Endometrial microvascular endothelial cells (primary cell): ENCODE results near the gene FOXP3. TPM values are rescaled to one million over a fixed set of nuclear protein-coding genes. Genes with fewer than 3 reads are reported as not detected.

Experiments used
- in situ Hi-C: cut with HindIII; loops from 2 replicates; pipeline ENCODE4 v1.10.0; 2017; ENCODE audit warnings: low sequenced_read_pairs, low pct_unique_long_range_greater_than_20kb; ENCODE audit errors: inconsistent ontology term
- total RNA-seq: library from RNA; depleted of rRNA; stranded (reverse); fragments of >200 nt; gene quantifications from one replicate; pipeline ENCODE4 v1.2.3, GENCODE V29; 2015; ENCODE audit errors: inconsistent ontology term

FOXP3 gene
- total RNA-seq, 1 donor from 2014 or later: 0.28 TPM

DNA sequence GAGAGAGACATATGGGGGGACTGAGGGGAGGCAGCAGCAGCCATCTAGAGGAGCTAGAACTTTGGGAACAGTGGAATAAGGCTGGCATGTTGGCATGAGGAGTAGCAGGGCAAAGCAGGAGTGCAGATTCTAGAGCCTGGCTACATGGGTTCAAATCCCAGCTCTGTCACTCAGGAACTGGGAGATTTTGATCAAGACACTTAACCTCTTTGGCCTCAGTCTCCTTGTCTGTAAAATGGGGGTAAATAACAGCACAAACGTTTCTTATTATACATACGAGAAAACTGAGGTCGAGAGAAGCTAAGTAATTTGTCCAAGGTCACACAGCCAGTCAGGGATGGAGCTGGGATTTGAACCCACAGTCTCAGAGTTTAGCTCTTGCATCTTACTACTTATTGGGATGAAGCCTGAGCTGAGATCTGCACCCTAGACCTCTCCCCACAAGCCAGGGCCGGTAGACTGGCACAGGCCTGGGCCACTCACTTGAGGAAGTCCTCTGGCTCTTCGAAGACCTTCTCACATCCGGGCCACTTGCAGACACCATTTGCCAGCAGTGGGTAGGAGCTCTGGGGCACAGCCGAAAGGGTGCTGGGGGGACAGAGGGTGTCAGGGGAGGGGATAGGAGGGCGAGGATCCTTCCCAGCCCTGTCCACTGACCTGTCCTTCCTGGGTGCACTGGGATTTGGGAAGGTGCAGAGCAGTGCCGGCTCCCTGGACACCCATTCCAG lies 8.1 kb downstream of the FOXP3 start:
- in situ Hi-C loops: no loop called here

DNA sequence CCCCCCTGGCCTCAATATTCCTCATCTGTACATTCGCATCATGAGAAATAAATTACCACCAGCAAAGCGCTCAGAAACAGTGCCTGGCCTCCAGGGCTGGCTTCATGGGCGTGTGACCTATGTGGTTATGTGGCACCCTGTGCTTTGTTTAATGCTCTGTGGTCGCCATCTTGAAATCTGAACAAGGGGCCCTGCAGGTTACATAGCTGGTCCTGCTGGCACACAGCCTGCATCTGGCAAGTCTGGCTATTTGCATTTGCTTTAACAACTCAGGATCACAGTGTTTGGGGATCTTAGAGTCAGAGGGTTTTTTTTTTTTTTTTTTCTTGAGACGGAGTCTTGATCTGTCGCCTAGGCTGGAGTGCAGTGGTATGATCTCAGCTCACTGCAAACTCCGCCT lies 9.9 kb downstream of the FOXP3 start:
- in situ Hi-C loops: no loop called here

DNA sequence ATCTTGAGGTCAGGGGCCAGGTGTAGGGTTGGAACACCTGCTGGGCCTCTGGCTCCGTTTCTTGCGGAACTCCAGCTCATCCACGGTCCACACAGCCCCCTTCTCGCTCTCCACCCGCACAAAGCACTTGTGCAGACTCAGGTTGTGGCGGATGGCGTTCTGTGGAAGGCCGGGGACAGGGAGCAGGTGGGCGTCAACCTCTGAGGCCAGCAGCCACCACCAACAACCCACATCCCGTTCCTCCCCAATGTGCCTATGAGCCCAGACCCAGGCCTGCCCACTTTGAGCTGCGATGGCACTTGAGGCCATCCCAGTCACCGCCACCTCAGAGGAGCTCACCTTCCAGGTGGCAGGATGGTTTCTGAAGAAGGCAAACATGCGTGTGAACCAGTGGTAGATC lies 13.2 kb downstream of the FOXP3 start:
- in situ Hi-C loops: no loop called here

DNA sequence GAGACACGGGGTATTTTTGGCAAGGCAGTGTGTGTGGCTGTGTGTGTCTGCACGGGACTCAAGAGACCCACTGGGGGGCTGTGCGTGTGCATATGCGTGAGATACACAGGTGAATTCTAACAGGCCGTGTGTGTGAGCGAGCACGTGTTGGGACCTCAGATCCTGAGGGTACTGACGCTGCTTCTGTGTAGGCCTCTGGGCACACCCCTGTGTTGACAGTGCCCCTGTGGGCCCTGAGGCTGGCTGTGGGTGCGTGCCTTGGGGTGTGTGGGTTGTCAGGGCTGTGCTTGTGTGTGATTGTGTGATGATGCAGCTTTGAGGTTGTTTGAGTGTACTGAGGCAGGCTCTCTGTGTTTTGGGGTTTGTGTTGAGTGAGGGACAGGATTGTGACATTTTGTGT lies 13.9 kb downstream of the FOXP3 start:
- in situ Hi-C loops: no loop called here

DNA sequence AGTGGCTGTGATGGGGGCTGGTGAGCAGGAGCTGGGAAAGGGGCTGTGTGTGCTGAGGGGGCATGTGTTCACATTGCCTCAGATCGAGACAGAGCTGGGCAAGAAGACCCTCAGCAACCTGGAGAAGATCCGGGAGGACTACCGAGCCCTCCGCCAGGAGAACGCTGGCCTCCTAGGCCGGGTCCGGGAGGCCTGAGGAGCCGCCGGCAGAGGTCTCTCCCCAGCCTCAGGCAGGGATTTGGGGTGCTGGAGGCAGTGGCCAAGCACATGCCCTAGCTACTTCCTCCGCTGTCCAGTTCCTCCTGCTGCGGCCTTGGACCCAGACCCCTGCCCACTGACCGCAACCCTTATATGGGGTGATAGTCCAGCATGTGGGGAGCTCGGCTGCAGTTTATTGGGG lies 14.4 kb downstream of the FOXP3 start:
- in situ Hi-C loops: no loop called here

DNA sequence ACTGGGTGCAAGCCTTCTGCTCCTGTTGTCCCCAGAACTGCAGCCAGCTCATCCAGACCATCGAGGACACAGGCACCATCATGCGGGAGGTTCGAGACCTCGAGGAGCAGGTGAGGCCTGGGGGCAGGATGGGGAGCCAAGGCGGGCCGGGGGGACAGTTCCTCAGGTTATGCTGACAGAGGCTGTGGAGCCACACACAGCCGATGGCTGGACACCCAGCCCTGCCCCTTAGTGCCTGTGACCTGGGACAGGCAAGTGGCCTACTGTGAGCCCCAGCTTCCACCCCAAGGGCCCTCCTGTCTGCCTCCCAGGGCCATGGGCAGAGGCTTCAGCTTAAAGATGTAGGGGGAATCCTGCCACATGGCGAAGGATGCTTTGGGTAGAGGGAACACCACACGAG lies 14.9 kb downstream of the FOXP3 start:
- in situ Hi-C loops: no loop called here

DNA sequence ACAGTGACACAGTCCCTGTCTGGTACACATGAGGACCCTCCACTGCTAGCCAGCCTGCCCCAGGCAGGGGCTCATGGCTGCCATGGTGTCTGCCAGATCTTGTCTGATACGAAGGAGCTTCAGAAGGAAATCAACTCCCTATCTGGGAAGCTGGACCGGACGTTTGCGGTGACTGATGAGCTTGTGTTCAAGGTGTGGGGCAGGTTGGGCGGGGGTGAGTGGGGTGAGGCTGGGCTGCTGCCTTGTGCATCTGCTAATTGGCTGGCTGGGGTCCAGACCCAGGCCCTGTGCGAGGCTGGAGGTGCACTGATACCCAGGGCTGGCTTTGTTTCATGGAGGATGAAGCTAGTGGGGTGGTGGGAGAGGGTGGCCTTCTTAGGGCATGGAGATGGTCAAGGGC lies 15.4 kb downstream of the FOXP3 start:
- in situ Hi-C loops: no loop called here

DNA sequence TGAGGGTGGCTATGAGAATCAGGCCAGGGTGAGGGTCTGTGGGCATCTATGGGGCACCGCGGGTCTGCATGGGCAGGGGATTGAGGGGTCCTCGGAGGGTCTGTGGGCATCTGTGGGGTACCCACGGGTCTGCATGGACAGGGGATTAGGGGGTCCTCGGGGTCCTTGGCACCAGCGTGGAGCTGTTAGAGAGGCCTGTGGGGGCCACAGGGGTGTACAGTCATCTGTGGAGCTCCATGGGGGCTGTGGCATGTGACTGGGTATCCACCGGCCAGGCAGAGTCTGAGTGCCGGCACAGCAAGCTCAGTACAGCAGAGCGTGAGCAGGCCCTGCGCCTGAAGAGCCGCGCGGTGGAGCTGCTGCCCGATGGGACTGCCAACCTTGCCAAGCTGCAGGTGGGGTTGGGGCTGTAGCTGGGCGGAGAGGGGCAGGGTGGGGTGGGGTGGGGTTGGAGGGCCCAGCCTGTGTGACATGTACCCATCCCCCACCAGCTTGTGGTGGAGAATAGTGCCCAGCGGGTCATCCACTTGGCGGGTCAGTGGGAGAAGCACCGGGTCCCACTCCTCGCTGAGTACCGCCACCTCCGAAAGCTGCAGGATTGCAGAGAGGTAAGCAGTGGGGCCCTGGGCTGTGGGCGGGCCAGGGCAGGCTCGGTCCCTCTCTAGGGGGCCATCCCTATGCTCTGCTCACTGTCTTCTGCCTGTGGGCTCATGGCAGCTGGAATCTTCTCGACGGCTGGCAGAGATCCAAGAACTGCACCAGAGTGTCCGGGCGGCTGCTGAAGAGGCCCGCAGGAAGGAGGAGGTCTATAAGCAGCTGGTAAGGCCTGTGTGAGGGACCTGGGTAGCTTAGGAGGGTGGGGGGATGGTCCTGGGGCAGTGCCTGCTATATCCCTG lies 16.3 kb downstream of the FOXP3 start:
- in situ Hi-C loops: no loop called here

DNA sequence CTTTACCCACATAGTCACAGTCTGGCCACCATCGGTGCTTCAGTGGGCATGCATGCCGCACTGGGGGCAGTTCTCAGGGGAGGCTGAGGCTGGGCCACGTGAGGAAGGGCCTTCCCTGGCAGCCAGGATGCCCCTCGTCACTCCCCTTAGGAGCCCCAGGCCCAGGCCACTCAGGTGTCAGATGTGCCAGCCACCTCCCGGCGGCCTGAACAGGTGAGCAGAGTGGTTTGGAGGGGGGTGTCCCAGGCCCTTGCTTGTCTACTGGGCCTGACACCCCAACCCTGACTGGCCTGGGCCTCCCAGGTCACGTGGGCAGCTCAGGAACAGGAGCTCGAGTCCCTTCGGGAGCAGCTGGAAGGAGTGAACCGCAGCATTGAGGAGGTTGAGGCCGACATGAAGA lies 17.2 kb downstream of the FOXP3 start:
- in situ Hi-C loops: no loop called here

DNA sequence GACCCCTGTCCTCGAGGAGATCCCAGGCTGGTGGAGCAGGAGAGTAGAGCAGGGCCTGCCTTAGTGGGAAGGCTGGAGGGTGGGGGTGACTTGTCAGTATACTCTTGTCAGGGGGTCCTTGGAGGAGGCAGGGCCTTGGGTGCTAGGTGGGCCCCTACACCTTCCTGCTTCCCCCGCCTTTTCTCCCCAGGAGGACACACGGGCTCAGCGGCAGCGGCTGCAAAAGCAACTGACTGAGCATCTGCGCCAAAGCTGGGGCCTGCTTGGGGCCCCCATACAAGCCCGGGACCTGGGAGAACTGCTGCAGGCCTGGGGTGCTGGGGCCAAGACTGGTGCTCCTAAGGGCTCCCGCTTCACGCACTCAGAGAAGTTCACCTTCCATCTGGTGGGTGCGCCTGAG lies 18.0 kb downstream of the FOXP3 start:
- in situ Hi-C loops: no loop called here

DNA sequence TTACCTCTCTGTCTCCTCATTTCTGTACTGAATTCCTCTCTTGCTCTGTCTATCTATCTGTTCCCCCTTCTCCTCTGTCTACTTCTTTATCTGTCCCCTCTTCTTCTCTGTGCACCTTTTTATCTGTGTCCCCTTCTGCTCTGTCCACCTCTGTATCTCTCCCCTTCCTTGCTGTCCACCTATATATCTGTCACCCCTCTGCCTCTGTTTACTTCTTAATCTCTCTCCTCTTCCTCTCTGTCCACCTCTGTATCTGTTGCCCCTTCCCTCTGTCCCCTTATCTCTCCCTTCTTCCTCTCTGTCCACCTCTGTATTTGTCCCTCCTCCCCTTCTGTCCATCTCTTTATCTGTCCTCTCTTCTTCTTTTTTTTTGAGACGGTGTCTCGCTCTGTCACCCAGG lies 20.3 kb downstream of the FOXP3 start:
- in situ Hi-C loops: no loop called here

DNA sequence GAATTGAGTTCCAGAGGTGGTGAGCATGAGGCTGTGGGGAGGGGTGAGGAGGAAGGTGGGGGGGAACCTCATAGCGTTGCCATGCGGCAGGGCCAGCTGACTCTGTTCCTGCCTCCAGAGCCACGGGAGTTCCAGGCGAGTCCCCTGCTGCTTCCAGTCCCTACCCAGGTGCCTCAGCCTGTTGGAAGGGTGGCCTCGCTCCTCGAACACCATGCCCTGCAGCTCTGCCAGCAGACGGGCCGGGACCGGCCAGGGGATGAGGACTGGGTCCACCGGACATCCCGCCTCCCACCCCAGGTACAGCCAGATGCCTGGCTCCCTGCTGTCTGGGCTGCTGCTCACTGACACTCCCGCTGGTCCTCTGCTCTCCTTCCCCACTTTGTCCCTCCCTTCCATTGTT lies 21.3 kb downstream of the FOXP3 start:
- in situ Hi-C loops: no loop called here

DNA sequence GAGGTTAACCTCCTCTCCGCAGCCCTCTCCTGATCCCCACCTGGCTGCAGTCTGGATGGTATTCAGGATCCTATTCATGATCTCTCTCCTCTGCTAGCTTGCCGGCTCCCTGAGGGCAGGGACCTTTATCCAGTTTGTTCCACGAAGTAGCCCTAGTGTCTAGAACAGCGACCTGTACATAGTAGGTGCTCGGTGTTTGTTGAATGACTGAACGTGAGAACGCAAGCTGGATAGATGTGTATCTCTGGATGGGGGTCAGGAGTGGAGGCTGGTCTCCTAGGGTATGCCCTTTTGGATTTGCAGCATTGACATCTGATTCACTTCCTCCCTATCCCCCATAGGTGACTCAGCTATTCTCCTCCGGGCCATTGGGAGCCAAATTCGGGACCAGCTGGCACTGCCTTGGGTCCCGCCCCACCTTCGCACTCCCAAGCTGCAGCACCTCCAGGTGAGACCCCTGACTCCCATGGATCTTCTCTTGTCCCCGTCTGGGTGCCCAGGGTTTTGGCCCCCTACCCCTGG lies 21.9 kb downstream of the FOXP3 start:
- in situ Hi-C loops: no loop called here

DNA sequence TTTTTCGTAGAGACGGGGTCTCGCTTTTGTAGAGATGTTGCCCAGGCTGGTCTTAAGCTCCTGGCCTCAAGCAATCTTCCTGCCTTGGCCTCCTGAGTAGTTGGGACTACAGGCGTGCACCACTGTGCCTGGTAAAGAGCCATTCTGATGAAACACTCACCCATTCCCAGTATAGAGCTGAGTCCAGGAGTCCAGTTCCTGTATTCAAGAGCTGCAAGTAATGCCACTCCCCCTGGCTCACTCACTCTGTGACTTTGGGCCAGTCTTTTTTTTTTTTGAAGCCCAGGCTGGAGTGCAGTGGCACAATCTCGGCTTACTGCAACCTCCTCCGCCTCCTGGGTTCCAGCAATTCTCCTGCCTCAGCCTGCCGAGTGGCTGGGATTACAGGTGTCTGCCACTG lies 25.8 kb downstream of the FOXP3 start:
- in situ Hi-C loops: no loop called here

DNA sequence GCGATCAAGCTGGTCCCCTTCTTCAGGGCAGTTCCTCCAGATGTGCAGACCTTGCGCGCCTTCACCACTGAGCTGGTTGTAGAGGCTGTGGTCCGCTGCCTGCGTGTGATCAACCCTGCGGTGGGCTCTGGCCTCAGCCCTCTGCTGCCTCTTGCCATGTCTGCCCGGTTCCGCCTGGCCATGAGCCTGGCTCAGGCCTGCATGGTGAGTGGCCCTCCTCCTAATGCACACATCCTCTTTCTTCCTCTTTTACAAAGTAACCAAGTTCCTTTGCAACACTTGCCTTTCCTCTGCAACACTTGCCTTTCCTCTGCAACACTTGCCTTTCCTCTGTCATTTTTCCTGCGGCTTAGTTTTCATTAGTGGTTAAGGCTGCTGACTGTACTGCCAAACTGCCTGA lies 27.4 kb downstream of the FOXP3 start:
- in situ Hi-C loops: no loop called here

DNA sequence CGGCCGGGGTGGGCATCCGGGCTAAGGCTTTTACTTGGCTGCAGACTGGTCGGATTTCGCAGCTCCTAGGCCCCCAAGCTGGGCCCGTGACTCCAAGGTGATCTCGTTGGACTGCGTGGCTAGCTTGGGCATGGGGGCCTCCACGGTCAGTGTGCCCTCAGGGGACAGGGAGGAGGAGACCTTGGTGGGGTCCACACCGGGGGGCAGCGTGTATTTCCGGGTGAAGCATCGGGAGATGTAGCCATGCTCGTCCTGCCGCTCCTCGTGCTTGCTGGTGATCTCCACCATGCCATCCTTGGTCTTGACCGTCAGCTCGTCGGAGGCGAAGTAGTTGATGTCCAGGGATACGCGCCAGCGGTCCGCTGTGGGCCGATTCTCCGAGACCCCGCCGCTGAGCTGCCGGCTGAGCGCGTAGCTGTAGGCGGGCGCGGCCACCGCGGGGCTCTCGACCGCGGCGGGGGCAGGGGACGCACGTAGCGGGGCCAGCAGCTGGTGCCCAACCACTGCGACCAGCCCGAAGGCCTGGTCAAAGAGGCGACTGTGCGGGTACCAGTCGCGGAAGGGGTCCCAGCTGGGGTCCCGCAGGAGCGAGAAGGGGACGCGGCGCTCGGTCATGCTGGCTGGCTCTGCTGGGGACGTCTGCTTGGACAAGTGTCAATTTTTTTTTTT lies 30.5 kb downstream of the FOXP3 start:
- in situ Hi-C loops: no loop called here

DNA sequence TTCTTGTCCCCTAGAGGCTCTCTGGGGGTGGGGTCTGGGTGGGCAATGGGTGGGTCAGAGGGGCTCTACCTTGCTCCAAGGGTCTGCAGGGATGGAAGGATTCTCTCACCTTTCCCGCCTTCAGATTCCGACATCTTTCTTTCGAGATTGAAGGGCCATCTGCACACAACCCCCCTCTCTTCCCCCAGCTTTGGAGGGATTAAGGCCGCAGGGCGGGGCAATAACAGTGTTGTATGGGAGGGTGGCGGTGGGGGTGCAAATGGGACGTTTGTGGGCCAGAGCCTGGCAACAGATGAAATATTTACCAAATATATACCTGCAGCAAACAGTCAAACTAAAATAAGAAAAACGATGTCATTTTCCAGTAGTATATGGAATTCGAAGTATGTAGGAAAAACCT lies 31.3 kb downstream of the FOXP3 start, which contains the start of gene CACNA1F:
Gene CACNA1F (minus strand): TSS at position 165 of the 400 bp plus-strand sequence. CDS start 31 bp downstream, at position 134.
- in situ Hi-C loops: no loop called here

DNA sequence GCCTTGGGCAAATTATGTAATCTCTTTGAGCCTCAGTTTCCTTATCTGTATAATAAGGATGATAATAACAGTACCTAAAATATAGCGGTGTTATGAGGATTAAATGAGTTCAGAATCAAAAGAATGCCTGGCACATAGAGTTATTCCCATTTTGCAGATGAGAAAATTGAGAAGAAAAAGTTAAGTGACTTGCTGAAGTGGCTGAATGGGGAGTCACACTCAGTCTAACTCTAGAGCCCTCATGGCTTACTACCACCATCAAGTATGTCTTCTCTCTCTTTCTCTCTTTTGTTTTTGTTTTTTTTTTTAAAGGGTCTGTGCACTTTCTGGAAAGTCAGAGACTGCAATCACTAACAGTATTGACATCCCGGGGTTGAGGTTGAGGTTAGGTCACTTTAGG lies 32.0 kb downstream of the FOXP3 start:
- in situ Hi-C loops: no loop called here

DNA sequence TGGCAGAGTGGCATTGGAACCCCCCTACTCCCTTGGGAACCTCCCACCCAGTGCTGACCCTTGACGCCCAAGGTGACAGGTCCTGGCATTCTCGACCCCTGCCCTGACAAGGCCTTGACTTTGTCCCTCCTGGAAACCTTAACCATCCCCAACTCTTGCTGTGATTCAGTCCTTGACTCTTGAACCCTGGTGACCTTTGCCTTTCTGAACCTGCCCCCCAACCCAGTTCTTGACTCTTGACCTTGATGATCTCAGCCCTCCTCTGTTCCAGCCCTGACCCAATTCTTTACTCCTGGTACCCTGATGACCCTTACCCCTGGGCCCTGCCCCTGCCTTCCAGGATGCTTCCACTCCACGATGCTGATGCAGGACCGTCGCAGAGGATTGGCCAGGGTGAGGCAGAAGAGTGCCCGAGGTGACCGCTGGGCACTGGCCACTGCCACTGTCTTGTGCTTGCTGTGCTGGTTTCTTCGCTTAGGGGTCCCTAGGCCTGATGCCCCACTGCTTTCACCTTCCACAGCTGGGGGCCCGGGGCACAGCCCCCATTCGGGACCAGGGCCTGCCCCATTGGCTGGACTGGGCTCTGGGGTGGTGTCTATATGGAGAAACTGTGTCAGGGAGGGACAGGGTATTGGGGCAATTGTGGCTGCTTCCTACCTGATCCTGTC lies 33.0 kb downstream of the FOXP3 start:
- in situ Hi-C loops: no loop called here
